CD4-positive, alpha-beta T cell treated with Interleukin-10 for 1 hour (primary cell): ENCODE data around the gene RAD21L1.
"Not testable (repeated sequence)": the region's sequence is repeated elsewhere in the genome, so short reads cannot be mapped to it uniquely, and the experiment has no call there.

Experiments used
- DNase-seq: peaks from one replicate; pipeline ENCODE4 v3.0.0-alpha.2; 2020

RAD21L1 gene

GRCh38 chr20:1232286-1233111 lies 6.7 kb downstream of the RAD21L1 start:
- no peak for DNase-seq

- no peak for DNase-seq
These were observed 14.7 kb downstream of the RAD21L1 start for GRCh38 chr20:1240549-1240948.

GRCh38 chr20:1241456-1241855 lies 15.6 kb downstream of the RAD21L1 start:
- DNase-seq, result no peak

- no peak for DNase-seq
These were observed 16.3 kb downstream of the RAD21L1 start for GRCh38 chr20:1242099-1242498.

GRCh38 chr20:1242530-1242929 lies 16.7 kb downstream of the RAD21L1 start:
- DNase-seq, result no peak

GRCh38 chr20:1245578-1245977 lies 19.7 kb downstream of the RAD21L1 start:
- no peak for DNase-seq

GRCh38 chr20:1247689-1248088 lies 21.8 kb downstream of the RAD21L1 start:
- DNase-seq, result no peak

GRCh38 chr20:1250282-1250681 lies 24.4 kb downstream of the RAD21L1 start:
- not testable (repeated sequence) for DNase-seq

- DNase-seq, result no peak
These were observed 26.6 kb downstream of the RAD21L1 start for GRCh38 chr20:1252416-1252815.

- no peak for DNase-seq
These were observed 28.4 kb downstream of the RAD21L1 start for GRCh38 chr20:1254254-1254653.

- no peak for DNase-seq
These were observed 29.8 kb downstream of the RAD21L1 start for GRCh38 chr20:1255675-1256074.

- no peak for DNase-seq
These were observed 38.0 kb downstream of the RAD21L1 start for GRCh38 chr20:1263853-1264252.

- no peak for DNase-seq
These were observed 38.9 kb downstream of the RAD21L1 start for GRCh38 chr20:1264727-1265126.

- no peak for DNase-seq
These were observed 39.5 kb downstream of the RAD21L1 start for GRCh38 chr20:1265226-1265915.

- no peak for DNase-seq
These were observed 40.0 kb downstream of the RAD21L1 start for GRCh38 chr20:1265916-1266166.

- peak; percentile 82 for DNase-seq
These were observed 40.5 kb downstream of the RAD21L1 start, which contains the start of gene SNPH for GRCh38 chr20:1266167-1266973. SNPH (plus strand) TSS chr20:1266294; CDS start chr20:1296240, 29,946 bp downstream.

- DNase-seq, result no peak
These were observed 41.3 kb downstream of the RAD21L1 start for GRCh38 chr20:1267161-1267560.

- DNase-seq, result no peak
These were observed 42.0 kb downstream of the RAD21L1 start for GRCh38 chr20:1267809-1268374.

- no peak for DNase-seq
These were observed 43.4 kb downstream of the RAD21L1 start for GRCh38 chr20:1269235-1269634.

- no peak for DNase-seq
These were observed 44.0 kb downstream of the RAD21L1 start for GRCh38 chr20:1269850-1270249.

- no peak for DNase-seq
These were observed 46.7 kb downstream of the RAD21L1 start for GRCh38 chr20:1272368-1273100.

- no peak for DNase-seq
These were observed 47.5 kb downstream of the RAD21L1 start for GRCh38 chr20:1273366-1273765.
